NCI-H1417 (cell line): ENCODE data around the gene OR5T2.
A peak's percentile ranks its signal among the peaks of the same experiment; 100 is the strongest.
"Not testable (repeated sequence)": the region's sequence is repeated elsewhere in the genome, so short reads cannot be mapped to it uniquely, and the experiment has no call there.

ENCODE experiments used
- DNase-seq, 3 experiments: peaks; one replicate each; lab custom pipeline; 2025; lab: John Stamatoyannopoulos, UW

OR5T2 gene

DNA sequence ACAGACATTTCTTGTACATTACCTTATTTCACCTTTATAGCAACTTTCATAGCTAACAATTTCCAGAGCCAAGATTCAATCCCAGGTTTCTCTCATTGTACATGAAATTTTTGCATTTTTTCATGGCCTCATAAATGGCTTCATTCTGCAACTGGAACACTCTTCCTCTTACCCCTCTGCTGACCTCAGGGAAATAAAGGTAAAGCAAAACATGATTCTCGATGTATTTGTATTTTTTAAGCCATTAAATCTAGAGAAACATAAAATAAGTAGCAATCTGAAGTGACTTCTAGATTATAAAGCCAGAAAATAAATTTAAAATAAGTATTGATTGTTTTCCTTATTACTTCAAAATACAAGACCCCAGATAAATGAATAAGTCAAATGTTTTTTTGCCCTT lies at the start of gene OR5T2:
TSS of gene OR5T2 (minus strand) at position 101 of the 400 bp plus-strand sequence. CDS start 1,193 bp downstream, outside the sequence.
- DNase-seq = no peak

DNA sequence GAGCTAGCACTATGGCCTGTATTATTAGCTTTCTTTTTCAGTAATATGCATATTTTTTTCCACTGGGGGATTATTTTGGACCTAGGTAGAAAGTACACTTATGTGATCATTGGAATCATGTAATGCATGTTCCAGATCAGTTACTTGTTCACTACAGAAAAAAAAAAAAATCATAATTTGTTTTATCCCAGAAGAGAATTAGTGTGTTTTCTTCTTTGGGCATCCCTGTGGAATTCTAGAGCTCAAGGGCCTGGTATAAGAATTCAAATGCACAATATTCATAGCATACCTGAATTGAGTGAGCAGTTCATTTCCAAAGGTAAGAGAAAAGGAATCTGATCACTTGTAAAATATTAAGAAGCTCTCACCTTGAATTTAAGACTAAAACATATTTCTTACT lies 39.8 kb upstream of the OR5T2 start, which contains the start of gene OR5T1:
TSS of gene OR5T1 (plus strand) at position 301 of the 400 bp plus-strand sequence. CDS start 1,485 bp downstream, outside the sequence.
- no peak for DNase-seq

DNA sequence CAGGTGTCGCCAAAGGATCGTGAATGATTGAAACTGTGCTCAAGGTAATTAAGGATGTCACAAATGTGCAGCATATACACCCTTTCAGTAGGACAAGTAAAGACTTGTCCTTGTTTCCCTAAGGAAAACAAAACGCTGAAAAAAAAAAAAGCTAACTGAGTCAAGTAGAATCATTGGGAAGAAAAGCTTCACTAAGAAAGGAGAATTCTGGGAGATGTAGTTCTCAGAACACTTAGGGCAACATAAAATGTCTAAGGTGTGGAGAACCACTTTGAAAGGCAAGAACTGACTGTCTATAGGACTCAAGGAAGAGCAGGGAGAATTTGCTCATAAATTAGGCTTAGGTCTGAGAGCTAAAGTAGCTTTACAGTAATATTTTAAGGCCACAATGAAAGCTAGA lies 37.0 kb upstream of the OR5T2 start:
- DNase-seq = peak in 1 of 3 experiments; percentile 18

DNA sequence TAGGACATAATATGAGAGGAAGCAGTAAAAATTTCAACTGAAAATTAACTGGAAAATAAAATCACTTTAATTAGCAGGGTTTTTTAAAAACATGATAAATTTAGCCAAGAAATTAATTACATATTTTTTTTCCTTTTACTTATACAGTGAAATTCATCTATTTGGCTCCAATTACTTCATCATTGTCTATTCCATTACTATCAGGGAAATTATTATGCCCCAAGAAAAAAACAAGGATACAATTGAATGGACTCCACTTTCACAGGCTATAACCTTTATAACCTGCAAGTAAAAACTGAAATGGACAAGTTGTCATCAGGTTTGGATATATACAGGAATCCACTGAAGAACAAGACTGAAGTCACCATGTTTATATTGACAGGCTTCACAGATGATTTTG lies 17.9 kb upstream of the OR5T2 start, which contains the start of gene OR5T3:
TSS of gene OR5T3 (plus strand) at position 301 of the 400 bp plus-strand sequence. CDS start at position 301, 0 bp downstream.
- no peak for DNase-seq

DNA sequence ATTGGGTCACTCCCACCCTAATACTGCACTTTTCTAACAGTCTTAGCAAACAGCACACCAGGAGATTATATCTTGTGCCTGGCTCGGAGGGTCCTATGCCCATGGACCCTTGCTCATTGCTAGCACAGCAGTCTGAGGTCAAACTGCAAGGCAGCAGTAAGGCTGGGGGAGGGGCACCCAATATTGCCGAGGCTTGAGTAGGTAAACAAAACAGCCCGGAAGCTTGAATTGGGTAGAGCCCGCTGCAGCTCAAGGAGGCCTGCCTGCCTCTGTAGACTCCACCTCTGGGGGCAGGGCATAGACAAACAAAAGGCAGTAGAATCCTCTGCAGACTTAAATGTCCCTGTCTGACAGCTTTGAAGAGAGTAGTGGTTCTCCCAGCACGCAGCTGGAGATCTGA lies 14.3 kb downstream of the OR5T2 start:
- not testable (repeated sequence) for DNase-seq

DNA sequence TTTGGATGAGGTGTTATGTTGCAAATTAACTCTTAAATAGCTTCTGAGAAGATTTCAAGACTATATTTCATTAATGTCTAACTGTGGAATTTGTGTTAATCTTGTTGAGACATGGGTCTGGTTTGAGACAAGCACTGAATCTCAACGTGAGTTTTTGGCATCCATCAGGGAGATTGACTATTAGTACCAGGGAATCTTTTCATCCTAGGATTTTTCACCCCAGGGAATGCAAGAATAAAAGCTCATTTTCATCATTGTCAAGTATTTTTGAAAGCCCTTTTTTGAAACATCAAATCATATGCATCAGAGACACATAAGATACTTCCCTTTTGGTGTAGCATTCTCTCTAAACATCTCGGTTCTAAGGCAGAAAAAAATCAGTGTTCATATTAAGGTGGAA lies 19.5 kb downstream of the OR5T2 start:
- no peak for DNase-seq

DNA sequence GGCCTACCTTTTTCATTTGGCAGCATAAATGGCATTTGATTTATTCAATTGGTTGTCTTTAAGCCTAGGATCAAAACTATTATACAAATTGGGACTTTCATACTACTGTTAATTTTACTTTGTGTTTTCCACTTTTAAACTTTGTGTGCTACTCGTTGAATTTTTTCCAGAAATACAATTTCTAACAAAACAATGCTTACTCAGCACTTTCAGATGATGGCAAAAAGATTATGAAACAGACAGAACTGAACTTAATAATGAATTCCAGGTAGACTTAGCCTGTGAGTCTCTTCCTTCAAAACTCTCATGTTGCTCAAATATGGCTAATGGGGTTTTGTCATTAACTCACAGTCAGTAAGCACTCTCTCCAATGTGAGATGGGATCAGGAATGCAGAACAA lies 26.3 kb downstream of the OR5T2 start:
- no peak for DNase-seq

DNA sequence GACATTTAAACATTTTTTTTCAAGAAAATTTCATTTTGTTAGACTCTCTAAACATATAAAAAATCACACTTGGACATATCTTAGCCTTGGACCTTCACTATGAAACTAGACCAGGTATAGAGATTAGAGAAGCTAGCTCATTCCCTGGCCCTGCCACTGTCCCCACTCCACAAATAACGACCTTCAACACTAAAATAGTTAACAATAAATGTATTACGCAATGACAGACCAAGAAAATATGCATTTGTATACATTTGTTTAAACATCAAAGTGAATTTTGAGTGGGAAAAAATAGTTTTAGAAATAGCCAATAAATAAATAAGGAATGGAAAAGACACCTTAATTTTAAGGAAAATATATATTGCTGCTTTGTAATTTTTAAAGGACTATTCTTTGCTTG lies 36.7 kb downstream of the OR5T2 start:
- DNase-seq = no peak

DNA sequence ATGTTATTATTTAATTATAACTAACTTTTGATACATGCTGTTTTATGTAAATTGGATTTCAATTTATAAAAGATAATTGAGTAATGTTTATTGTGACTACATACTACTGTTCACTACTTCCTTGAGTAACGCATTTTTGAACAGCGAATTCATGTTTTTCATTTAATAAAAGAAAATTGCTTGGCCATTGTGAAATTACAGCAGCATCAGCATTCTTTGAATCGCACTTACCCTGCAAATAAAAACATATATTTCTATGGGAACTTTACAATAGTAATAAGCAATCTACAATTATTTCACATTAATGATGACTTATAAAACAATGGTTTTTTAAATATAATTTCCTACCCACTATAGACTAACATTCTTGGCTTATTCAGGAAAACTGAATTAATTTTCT lies 37.4 kb downstream of the OR5T2 start:
- DNase-seq = no peak

DNA sequence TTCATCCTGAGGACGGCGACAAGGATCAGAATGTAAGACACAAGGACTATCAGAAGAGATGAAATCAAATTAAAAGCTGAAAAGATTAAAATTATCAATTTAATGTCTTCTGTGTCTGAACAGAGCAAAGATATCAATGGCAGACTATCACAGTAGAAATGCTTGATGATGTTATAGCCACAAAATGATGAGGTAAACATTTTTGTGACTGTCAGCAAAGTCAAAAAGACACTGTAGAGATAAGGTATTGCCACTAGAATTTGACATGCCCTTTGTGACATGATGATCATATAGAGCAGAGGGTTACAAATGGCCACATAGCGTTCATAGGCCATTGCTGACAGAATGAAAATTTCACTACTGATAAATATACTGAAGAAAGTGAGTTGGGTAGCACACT lies 45.5 kb downstream of the OR5T2 start:
- no peak for DNase-seq

DNA sequence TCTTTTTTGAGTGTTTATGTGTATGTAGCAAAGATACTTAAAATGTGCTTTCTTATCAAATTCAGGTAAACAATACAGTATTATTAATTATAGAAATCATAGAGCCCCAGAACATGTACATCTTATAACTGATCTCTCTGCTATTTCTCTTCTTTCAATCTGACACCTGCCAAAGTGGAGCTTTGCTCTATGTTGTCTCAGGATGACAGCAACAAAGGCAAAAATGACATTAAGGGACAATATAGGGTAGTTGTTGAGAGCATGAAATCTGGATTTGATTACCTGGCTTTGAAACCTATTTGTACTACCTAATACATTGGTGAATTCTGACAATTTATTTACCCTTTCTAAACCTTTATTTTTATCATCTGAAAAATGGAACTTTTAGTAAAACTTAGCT lies 50.6 kb downstream of the OR5T2 start:
- DNase-seq = no peak
